Activated CD8-positive, alpha-beta T cell treated with anti-CD3 and anti-CD28 coated beads for 36 hours (primary cell): ENCODE measurements around the gene DOK4. TPM values are rescaled to one million over a fixed set of nuclear protein-coding genes. Genes with fewer than 3 reads are reported as not detected.

Source experiments
- ATAC-seq: fragments of 200-7000 bp; cut with Tn5 transposase; one replicate; pipeline ENCODE4 v1.10.0; 2021; ENCODE audit warnings: mild to moderate bottlenecking, moderate library complexity
- CTCF ChIA-PET: fragments of 350-600 bp; sonication (Branson Sonifier 250); formaldehyde crosslinking; loops from one replicate; lab custom pipeline; 2021; ENCODE audit warnings: antibody characterized with exemption; lab: Charles Lee
- POLR2A ChIA-PET: fragments of 350-600 bp; sonication (Branson Sonifier 250); formaldehyde crosslinking; loops from one replicate; lab custom pipeline; 2021; ENCODE audit warnings: antibody characterized with exemption; lab: Charles Lee
- DNase-seq: peaks from one replicate; pipeline ENCODE4 v3.0.0-alpha.2; 2020
- H3K27ac Mint-ChIP-seq: one replicate; pipeline ENCODE4 v1.8.0; 2021; ENCODE audit warnings: mild to moderate bottlenecking, mixed read lengths
- H3K27me3 Mint-ChIP-seq: one replicate; pipeline ENCODE4 v1.8.0; 2021; ENCODE audit warnings: mixed read lengths
- H3K36me3 Mint-ChIP-seq: one replicate; pipeline ENCODE4 v1.8.0; 2021; ENCODE audit warnings: low read depth, mixed read lengths
- H3K4me1 Mint-ChIP-seq: one replicate; pipeline ENCODE4 v1.8.0; 2021; ENCODE audit warnings: low read depth, mixed read lengths
- H3K4me3 Mint-ChIP-seq: one replicate; pipeline ENCODE4 v1.8.0; 2021; ENCODE audit warnings: mild to moderate bottlenecking, moderate library complexity, mixed read lengths
- H3K9me3 Mint-ChIP-seq: one replicate; pipeline ENCODE4 v1.8.0; 2021; ENCODE audit warnings: mixed read lengths
- CTCF ChIP-seq: fragments of 200-600 bp; IDR thresholded peaks from one replicate; pipeline ENCODE4 v1.8.0; 2022; ENCODE audit warnings: antibody characterized with exemption, mild to moderate bottlenecking
- intact Hi-C: fragments of 100-400 bp; cut with micrococcal nuclease; formaldehyde crosslinking; loops from one replicate; pipeline ENCODE4 v1.10.0; 2022
- total RNA-seq, 2 experiments: library from RNA; stranded (reverse); gene quantifications; one replicate each; pipeline ENCODE4 v1.2.3, GENCODE V29; 2021

DOK4 gene
- total RNA-seq, 2 experiments from 2014 or later: 4.6 to 5.1 TPM

GRCh38 chr16:57514371-57514770 is 28.1 kb upstream of the DOK4 start:
- POLR2A ChIA-PET: no interaction called here
- ATAC-seq: no peak
- CTCF ChIA-PET: interaction anchor here (1.2 to 1.8 kb wide), 3 partner anchors 9 to 95 kb away, joined by 3 to 5 read pairs (median 4); no protein-coding TSS in a partner anchor

GRCh38 chr16:57513371-57514102 is 27.2 kb upstream of the DOK4 start:
- ChIA-PET CTCF (interaction anchor here (1.1 to 1.8 kb wide), 4 partner anchors 9 to 95 kb away, joined by 3 to 5 read pairs (median 4); no protein-coding TSS in a partner anchor), POLR2A (interaction anchor here (0.8 to 1.2 kb wide), 3 partner anchors 17 to 39 kb away, joined by 3 read pairs; no protein-coding TSS in a partner anchor)
- no peak for TF ChIP-seq CTCF

More at GRCh38 chr16:57514371-57514770, 28.1 kb upstream of the DOK4 start:
- H3K36me3 Mint-ChIP-seq: peaks cover 2% of the 10 kb centered on the region
- no peak for TF ChIP-seq CTCF
- intact Hi-C loops: loop anchor here (10.0 kb wide), 1 partner anchor 210 kb away; no protein-coding TSS in a partner anchor
- H3K4me1 Mint-ChIP-seq: no peaks in the 10 kb centered on the region
- H3K4me3 Mint-ChIP-seq: no peak overlapping the region
- DNase-seq: no peak
- no peaks in the 10 kb centered on the region for H3K27me3 Mint-ChIP-seq
- H3K9me3 Mint-ChIP-seq: no peaks in the 10 kb centered on the region
- H3K27ac Mint-ChIP-seq: no peak overlapping the region

GRCh38 chr16:57512296-57513001 is 26.2 kb upstream of the DOK4 start:
- intact Hi-C loops: loop anchor here (10.0 kb wide), 1 partner anchor 208 kb away; no protein-coding TSS in a partner anchor
- no peaks in the 10 kb centered on the region for H3K9me3 Mint-ChIP-seq
- ATAC-seq (no peak), DNase-seq (no peak)
- no peaks in the 10 kb centered on the region for H3K4me1 Mint-ChIP-seq
- H3K27ac Mint-ChIP-seq: no peak overlapping the region
- H3K27me3 Mint-ChIP-seq: no peaks in the 10 kb centered on the region
- ChIA-PET CTCF (interaction anchor here (0.8 to 4.1 kb wide), 4 partner anchors 8 to 94 kb away, joined by 3 to 24 read pairs (median 4); no protein-coding TSS in a partner anchor), POLR2A (interaction anchor here (1.0 to 1.2 kb wide), 2 partner anchors 18 to 20 kb away, joined by 3 to 4 read pairs; no protein-coding TSS in a partner anchor)
- no peak overlapping the region for H3K4me3 Mint-ChIP-seq
- TF ChIP-seq CTCF: no peak
- no peaks in the 10 kb centered on the region for H3K36me3 Mint-ChIP-seq

More at GRCh38 chr16:57513371-57514102, 27.2 kb upstream of the DOK4 start:
- no peak overlapping the region for H3K4me3 Mint-ChIP-seq
- DNase-seq (no peak), ATAC-seq (no peak)
- H3K9me3 Mint-ChIP-seq: no peaks in the 10 kb centered on the region
- no peak overlapping the region for H3K27ac Mint-ChIP-seq
- no peaks in the 10 kb centered on the region for H3K27me3 Mint-ChIP-seq
- intact Hi-C loops: loop anchor here (10.0 kb wide), 1 partner anchor 209 kb away; no protein-coding TSS in a partner anchor
- no peaks in the 10 kb centered on the region for H3K4me1 Mint-ChIP-seq
- peaks cover 2% of the 10 kb centered on the region for H3K36me3 Mint-ChIP-seq

- TF ChIP-seq CTCF: no peak
- no peak overlapping the region for H3K4me3 Mint-ChIP-seq
- ATAC-seq (no peak), DNase-seq (no peak)
- intact Hi-C loops: loop anchor here (10.0 kb wide), 1 partner anchor 205 kb away; no protein-coding TSS in a partner anchor
- POLR2A ChIA-PET: interaction anchor here (0.6 to 0.7 kb wide), 2 partner anchors 39 to 258 kb away, joined by 3 to 4 read pairs; no protein-coding TSS in a partner anchor
- CTCF ChIA-PET: interaction anchor here (0.8 to 4.1 kb wide), 3 partner anchors 10 to 92 kb away, joined by 3 to 24 read pairs (median 4); no protein-coding TSS in a partner anchor
- H3K4me1 Mint-ChIP-seq: no peaks in the 10 kb centered on the region
- H3K36me3 Mint-ChIP-seq: no peaks in the 10 kb centered on the region
- H3K9me3 Mint-ChIP-seq: no peaks in the 10 kb centered on the region
- no peak overlapping the region for H3K27ac Mint-ChIP-seq
- no peaks in the 10 kb centered on the region for H3K27me3 Mint-ChIP-seq
Observed at GRCh38 chr16:57510016-57510871, 24.0 kb upstream of the DOK4 start.
